NCI-H2227 treated with DMSO at 0.1 percent for 48 hours (cell line): ENCODE results near the gene LOXL1.
"Not testable (repeated sequence)": the region's sequence is repeated elsewhere in the genome, so short reads cannot be mapped to it uniquely, and the experiment has no call there.

Experiments
- DNase-seq: peaks from one replicate; lab custom pipeline; 2025; lab: John Stamatoyannopoulos, UW

The LOXL1 gene

GRCh38 chr15:73952913-73953750 is 26.9 kb downstream of the LOXL1 start:
- no peak for DNase-seq

GRCh38 chr15:73954188-73955145 is 28.2 kb downstream of the LOXL1 start:
- DNase-seq = no peak

GRCh38 chr15:73955326-73955725 is 29.1 kb downstream of the LOXL1 start:
- no peak for DNase-seq

DNA sequence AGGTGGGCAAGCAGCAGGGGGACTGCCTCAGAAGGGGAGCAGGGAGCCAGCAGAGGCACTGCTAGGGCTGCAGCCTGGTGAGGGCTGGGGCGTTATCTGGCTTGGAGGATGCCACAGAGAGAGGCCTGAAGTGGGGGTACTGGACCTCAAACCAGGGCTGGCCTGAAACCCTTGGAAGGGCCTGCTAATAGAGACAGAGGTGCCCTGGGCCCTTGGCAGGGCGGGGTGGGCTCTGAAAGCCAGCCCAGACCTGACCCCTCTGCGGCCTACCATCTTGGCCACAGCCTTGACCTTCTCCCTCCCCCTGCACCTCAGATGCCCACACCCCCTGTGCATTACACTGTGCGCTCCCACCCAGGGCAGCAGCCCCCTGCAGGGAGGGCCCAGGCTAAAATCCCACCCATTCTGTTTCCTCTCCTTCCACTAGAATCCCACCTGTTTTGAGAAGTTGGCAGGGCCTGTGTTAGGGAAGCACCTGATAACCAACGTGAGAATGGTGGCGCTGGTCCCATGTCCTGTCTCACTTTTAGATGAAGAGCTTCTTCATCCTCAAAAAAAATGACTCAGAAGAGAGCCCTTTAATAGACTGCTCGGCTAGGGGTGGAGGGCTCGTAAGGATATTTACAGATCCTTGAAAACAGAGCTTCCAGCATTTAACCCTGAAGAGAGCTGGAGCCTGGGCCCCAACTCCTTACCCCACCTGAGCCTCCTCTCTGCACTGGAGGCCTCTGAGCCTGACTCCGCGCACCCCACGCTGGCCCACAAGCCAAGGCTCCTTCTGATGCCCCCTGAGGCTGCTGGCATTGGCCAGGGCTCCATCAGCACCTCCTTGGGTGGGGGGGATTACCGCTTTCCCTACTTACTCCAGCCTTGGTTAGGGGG is 29.8 kb downstream of the LOXL1 start:
- no peak for DNase-seq

DNA sequence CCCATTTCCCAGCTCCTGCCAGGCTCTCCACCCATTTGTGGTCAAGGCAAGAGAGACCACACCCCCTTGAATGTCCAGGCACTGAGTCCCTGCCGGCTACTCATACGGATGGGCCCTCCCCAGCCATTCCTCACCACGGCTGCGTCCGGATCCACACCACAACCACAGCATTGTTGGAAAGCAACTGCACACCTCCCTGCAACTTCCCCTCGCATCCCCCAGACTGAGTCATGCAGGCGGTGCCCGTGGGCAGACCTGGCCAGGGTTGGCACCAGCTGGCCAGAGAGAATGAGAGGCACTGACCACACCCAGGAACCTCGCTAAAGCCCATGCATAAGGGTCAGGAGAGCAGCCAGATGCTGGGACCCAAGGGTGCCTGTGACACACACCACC is 30.5 kb downstream of the LOXL1 start:
- DNase-seq = no peak

GRCh38 chr15:73957276-73957675 is 31.0 kb downstream of the LOXL1 start:
- no peak for DNase-seq

GRCh38 chr15:73957785-73958184 is 31.5 kb downstream of the LOXL1 start:
- no peak for DNase-seq

GRCh38 chr15:73959012-73959581 is 32.8 kb downstream of the LOXL1 start:
- no peak for DNase-seq

DNA sequence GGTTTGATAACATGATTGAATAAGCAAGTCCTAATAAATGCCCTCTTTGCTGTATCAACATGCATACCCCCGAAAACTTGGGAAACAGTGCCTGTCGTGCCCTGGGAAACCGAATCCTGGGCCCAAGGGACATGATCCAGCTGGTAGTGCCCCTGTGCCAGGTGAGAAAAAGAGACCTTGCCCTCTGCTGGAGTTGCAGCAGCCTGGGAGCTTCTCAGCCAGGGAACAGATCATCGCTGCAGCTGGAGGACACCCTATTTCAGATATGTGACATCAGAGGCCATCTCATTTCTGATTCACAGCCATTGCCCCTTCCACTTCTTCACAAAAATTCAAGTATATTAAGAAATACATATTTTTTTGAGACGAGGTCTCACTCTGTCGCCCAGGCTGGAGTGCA is 33.5 kb downstream of the LOXL1 start:
- DNase-seq = no peak

DNA sequence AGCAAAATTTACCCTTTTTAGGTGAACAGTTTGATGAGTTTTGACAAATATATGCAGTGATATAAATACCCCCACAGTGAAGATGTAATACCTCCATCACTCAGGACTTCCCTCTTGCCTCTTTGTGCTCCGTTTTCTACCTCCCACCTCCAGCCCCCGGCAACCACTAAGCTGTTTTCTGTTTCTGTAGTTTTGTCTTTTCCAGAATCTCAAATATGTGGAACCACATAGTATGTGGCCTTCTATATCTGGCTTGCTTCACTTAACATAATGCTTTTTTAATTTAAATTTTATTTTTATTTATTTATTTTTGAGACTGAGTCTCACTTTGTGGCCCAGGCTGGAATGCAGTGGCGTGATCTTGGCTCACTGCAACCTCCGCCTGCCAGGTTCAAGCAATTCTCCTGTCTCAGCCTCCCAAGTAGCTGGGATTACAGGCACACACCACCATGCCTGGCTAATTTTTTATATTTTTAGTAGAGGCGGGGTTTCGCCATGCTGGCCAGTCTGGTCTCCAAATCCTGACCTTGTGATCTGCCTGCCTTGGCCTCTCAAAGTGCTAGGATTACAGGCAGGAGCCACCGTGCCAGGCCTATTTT is 34.3 kb downstream of the LOXL1 start:
- DNase-seq = not testable (repeated sequence)

GRCh38 chr15:73962433-73962832 is 36.2 kb downstream of the LOXL1 start:
- no peak for DNase-seq

- peak; percentile 62 for DNase-seq
Measured at GRCh38 chr15:73964736-73965093, 38.5 kb downstream of the LOXL1 start.

- peak; percentile 60 for DNase-seq
Measured at GRCh38 chr15:73965094-73965757, 39.0 kb downstream of the LOXL1 start.

- no peak for DNase-seq
Measured at GRCh38 chr15:73965758-73966113, 39.5 kb downstream of the LOXL1 start.

DNA sequence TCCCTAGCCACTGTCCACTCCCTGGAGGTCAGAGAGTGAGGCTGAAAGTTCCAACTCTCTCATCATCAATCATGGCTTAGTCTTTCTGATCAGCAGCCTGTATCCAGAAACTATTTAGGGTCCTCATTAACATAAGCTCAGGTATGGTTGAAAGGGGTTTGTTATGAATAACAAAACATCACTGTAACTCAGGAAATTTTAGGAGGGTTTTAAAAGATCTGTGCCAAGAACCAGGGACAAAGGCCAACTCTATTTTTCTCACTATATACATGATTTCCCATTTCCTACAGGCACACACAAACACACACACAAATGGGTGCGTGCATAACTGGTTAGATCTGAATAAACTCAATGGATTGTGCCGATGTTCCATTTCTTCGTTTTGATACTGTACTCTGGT is 42.2 kb downstream of the LOXL1 start:
- no peak for DNase-seq

- DNase-seq = no peak
Measured at GRCh38 chr15:73969151-73969759, 43.0 kb downstream of the LOXL1 start.

- DNase-seq = peak; percentile 79
Measured at GRCh38 chr15:73972984-73973682, 46.9 kb downstream of the LOXL1 start.

DNA sequence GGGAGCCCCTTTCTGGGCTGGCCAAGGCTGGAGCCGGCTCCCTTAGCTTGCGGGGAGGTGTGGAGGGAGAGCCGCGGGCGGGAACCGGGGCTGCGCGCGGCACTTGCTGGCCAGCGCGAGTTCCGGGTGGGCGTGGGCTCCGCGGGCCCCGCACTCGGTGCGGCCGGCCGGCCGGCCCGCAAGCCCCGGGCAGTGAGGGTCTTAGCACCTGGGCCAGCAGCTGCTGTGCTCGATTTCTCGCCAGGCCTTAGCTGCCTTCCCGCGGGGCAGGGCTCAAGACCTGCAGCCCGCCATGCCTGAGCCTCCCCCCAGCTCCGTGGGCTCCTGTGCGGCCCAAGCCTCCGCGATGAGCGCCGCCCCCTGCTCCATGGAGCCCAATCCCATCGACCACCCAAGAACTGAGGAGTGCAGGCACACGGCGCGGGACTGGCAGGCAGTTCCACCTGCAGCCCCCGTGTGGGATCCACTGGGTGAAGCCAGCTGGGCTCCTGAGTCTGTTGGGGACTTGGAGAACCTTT is 47.5 kb downstream of the LOXL1 start:
- DNase-seq = not testable (repeated sequence)

- DNase-seq = not testable (repeated sequence)
Measured at GRCh38 chr15:73975440-73976125, 49.3 kb downstream of the LOXL1 start.
